Liver (tissue), 9 donors: ENCODE results near the gene IGF2BP1. TPM values are rescaled to one million over a fixed set of nuclear protein-coding genes. Genes with fewer than 3 reads are reported as not detected.
"Not testable (repeated sequence)": the region's sequence is repeated elsewhere in the genome, so short reads cannot be mapped to it uniquely, and the experiment has no call there.

Experiments used
- DNase-seq: peaks from one replicate; pipeline ENCODE4 v3.0.0-alpha.2; 2017; ENCODE audit warnings: low spot score
- H3K27ac ChIP-seq, 2 donors: one replicate each; pipeline ENCODE4 v1.7.0; 2013; ENCODE audit warnings: inconsistent platforms in 2 of 2, low read length in 2 of 2, control low read depth in 1 of 2, low read depth in 1 of 2, mild to moderate bottlenecking in 1 of 2
- H3K27me3 ChIP-seq, 4 donors: one replicate each; pipeline versions ENCODE4 v1.6.1 to v1.7.0; 2013; ENCODE audit warnings: low read length in 3 of 4, inconsistent platforms in 1 of 4, mild to moderate bottlenecking in 1 of 4, moderate library complexity in 1 of 4; ENCODE audit not compliant: control insufficient read depth in 4 of 4, insufficient read depth in 4 of 4
- H3K36me3 ChIP-seq, 4 donors: one replicate each; pipeline versions ENCODE4 v1.6.1 to v1.7.0; 2013; ENCODE audit warnings: low read length in 3 of 4, mild to moderate bottlenecking in 3 of 4, low read depth in 1 of 4, moderate library complexity in 1 of 4; ENCODE audit not compliant: control insufficient read depth in 4 of 4, insufficient read depth in 3 of 4
- H3K4me1 ChIP-seq, 4 donors: one replicate each; pipeline versions ENCODE4 v1.6.1 to v1.7.0; 2013; ENCODE audit warnings: low read length in 3 of 4, mild to moderate bottlenecking in 3 of 4, moderate library complexity in 1 of 4; ENCODE audit not compliant: control insufficient read depth in 4 of 4, insufficient read depth in 4 of 4
- H3K4me3 ChIP-seq, 3 donors: one replicate each; pipeline versions ENCODE4 v1.6.1 to v1.7.0; 2013; ENCODE audit warnings: low read length in 3 of 3, control low read depth in 1 of 3, low read depth in 1 of 3, mild to moderate bottlenecking in 1 of 3
- H3K9ac ChIP-seq, 2 donors: one replicate each; pipeline ENCODE4 v1.7.0; 2013; ENCODE audit warnings: low read length in 2 of 2, mild to moderate bottlenecking in 2 of 2, moderate library complexity in 2 of 2, control low read depth in 1 of 2, low read depth in 1 of 2
- H3K9me3 ChIP-seq, 4 donors: one replicate each; pipeline versions ENCODE4 v1.6.1 to v1.7.0; 2013; ENCODE audit warnings: low read length in 3 of 4; ENCODE audit not compliant: control insufficient read depth in 4 of 4
- EGR1 ChIP-seq, 2 donors: IDR thresholded peaks; 2 replicates each; pipeline ENCODE4 v1.6.1; 2016 to 2018; ENCODE audit warnings: antibody characterized with exemption in 2 of 2, low read depth in 2 of 2
- FOXA1 ChIP-seq: IDR thresholded peaks from 2 replicates; pipeline ENCODE4 v1.6.1; 2016; ENCODE audit warnings: antibody characterized with exemption
- FOXA2 ChIP-seq: IDR thresholded peaks from 2 replicates; pipeline ENCODE4 v1.6.1; 2016; ENCODE audit warnings: antibody characterized with exemption
- GABPA ChIP-seq, 2 donors: IDR thresholded peaks in 1 of 2; conservative IDR thresholded peaks in 1 of 2; 2 replicates each; pipeline ENCODE4 v1.6.1; 2016; ENCODE audit warnings: antibody characterized with exemption in 2 of 2, mild to moderate bottlenecking in 1 of 2, moderate library complexity in 1 of 2
- HNF4A ChIP-seq, 2 donors: conservative IDR thresholded peaks; 2 replicates each; pipeline ENCODE4 v1.6.1; 2016; ENCODE audit warnings: antibody characterized with exemption in 2 of 2, mild to moderate bottlenecking in 2 of 2
- HNF4G ChIP-seq: IDR thresholded peaks from 2 replicates; pipeline ENCODE4 v1.6.1; 2016; ENCODE audit warnings: antibody characterized with exemption
- JUND ChIP-seq, 2 donors: IDR thresholded peaks; 2 replicates each; pipeline ENCODE4 v1.6.1; 2016; ENCODE audit warnings: antibody characterized with exemption in 2 of 2
- RAD21 ChIP-seq, 2 donors: IDR thresholded peaks; 2 replicates each; pipeline ENCODE4 v1.6.1; 2016; ENCODE audit warnings: antibody characterized with exemption in 2 of 2, mild to moderate bottlenecking in 2 of 2
- RXRA ChIP-seq, 2 donors: IDR thresholded peaks; 2 replicates each; pipeline ENCODE4 v1.6.1; 2017 to 2018; ENCODE audit warnings: antibody characterized with exemption in 2 of 2, mild to moderate bottlenecking in 1 of 2
- SP1 ChIP-seq: IDR thresholded peaks from 2 replicates; pipeline ENCODE4 v1.6.1; 2018; ENCODE audit warnings: antibody characterized with exemption, mild to moderate bottlenecking
- WGBS: extraction: QIAGEN DNeasy Blood & Tissue Kit; methylation state at CpG from one replicate; pipeline ENCODE4 v1.1.7; 2013; 5-methylcytosine and 5-hydroxymethylcytosine counted together
- polyA plus RNA-seq, 2 donors: library from polyadenylated mRNA; stranded (reverse) in 1 of 2; unstranded in 1 of 2; fragments of 200-250 nt in 1 of 2; fragments of >200 nt in 1 of 2; fragmentation: Nextera tagmentation in 1 of 2; extraction: Ambion mirVana in 1 of 2; gene quantifications; one replicate each; pipeline versions ENCODE4 v1.2.1 to v1.2.3, GENCODE V29; 2013 to 2015
- total RNA-seq, 2 donors: library from RNA; depleted of rRNA; stranded (reverse); fragments of >200 nt; gene quantifications; one replicate each; pipeline ENCODE4 v1.2.3, GENCODE V29; 2014
- TF ChIP-seq, protein P1 (sequence below): IDR thresholded peaks from 2 replicates; pipeline ENCODE4 v1.6.1; 2016; ENCODE audit warnings: antibody characterized with exemption
- TF ChIP-seq, protein P2 (sequence below): IDR thresholded peaks from 2 replicates; pipeline ENCODE4 v1.6.1; 2016; ENCODE audit warnings: antibody characterized with exemption
- TF ChIP-seq, protein P3 (sequence below): fragments of 150-350 bp; IDR thresholded peaks from 2 replicates; pipeline ENCODE4 v1.5.1; 2017; ENCODE audit warnings: improper control_type of control experiment, low read depth, low read length; ENCODE audit not compliant: missing input control
- TF ChIP-seq, protein P4 (sequence below): IDR thresholded peaks from 2 replicates; pipeline ENCODE4 v1.6.1; 2016; ENCODE audit warnings: antibody characterized with exemption
- donor health status: healthy.
- donor health status: healthy.
- donor health status: healthy.
- donor health status: healthy.
- donor health status: healthy.

Gene IGF2BP1
- total and polyA plus RNA-seq, 4 donors = 22.6 TPM; not detected in 3

DNA sequence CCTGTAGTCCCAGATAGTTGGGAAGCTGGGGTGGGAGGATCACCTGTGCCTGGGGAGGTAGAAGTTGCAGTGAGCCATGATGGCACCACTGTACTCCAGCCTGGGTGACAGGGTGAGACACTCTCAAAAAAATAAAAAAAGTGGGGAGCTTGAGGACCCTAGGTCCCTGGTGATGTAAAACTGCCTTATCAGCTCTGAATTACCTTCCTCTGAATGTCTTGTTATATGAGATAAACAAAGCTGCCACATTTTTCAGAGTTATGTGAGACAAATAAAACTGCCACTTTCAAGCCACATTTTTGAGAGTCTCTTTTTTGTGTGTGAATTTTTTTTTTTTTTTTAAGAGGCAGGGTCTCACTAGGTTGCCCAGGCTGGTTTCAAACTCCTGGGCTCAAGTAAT is 103.4 kb downstream of the IGF2BP1 start:
- Histone ChIP-seq H3K36me3 (no peaks in the 10 kb centered on the region), H3K9ac (no peak overlapping the region), H3K9me3 (no peaks in the 10 kb centered on the region), H3K4me1 (no peaks in the 10 kb centered on the region), H3K4me3 (no peak overlapping the region), H3K27me3 (no peaks in the 10 kb centered on the region), H3K27ac (no peak overlapping the region)
- DNase-seq = no peak
- no peak for TF ChIP-seq GABPA (IDR thresholded peaks at IDR 0.05 in 1 of 2, conservative IDR thresholded peaks at IDR 0.05 in 1 of 2)
- no peak for TF ChIP-seq HNF4G
- TF ChIP-seq EGR1 (IDR thresholded peaks at IDR 0.05; ENCODE audit: low read depth in 2 of 2) = no peak
- TF ChIP-seq, protein P1, sequence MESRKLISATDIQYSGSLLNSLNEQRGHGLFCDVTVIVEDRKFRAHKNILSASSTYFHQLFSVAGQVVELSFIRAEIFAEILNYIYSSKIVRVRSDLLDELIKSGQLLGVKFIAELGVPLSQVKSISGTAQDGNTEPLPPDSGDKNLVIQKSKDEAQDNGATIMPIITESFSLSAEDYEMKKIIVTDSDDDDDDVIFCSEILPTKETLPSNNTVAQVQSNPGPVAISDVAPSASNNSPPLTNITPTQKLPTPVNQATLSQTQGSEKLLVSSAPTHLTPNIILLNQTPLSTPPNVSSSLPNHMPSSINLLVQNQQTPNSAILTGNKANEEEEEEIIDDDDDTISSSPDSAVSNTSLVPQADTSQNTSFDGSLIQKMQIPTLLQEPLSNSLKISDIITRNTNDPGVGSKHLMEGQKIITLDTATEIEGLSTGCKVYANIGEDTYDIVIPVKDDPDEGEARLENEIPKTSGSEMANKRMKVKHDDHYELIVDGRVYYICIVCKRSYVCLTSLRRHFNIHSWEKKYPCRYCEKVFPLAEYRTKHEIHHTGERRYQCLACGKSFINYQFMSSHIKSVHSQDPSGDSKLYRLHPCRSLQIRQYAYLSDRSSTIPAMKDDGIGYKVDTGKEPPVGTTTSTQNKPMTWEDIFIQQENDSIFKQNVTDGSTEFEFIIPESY = no peak
- TF ChIP-seq FOXA1 = no peak
- TF ChIP-seq, protein P2, sequence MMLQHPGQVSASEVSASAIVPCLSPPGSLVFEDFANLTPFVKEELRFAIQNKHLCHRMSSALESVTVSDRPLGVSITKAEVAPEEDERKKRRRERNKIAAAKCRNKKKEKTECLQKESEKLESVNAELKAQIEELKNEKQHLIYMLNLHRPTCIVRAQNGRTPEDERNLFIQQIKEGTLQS = no peak
- TF ChIP-seq RAD21 (IDR thresholded peaks at IDR 0.05) = no peak
- TF ChIP-seq RXRA (IDR thresholded peaks at IDR 0.05) = no peak
- no peak for TF ChIP-seq JUND (IDR thresholded peaks at IDR 0.05)
- TF ChIP-seq FOXA2 = no peak
- TF ChIP-seq SP1 = no peak
- TF ChIP-seq HNF4A (conservative IDR thresholded peaks at IDR 0.05) = no peak

DNA sequence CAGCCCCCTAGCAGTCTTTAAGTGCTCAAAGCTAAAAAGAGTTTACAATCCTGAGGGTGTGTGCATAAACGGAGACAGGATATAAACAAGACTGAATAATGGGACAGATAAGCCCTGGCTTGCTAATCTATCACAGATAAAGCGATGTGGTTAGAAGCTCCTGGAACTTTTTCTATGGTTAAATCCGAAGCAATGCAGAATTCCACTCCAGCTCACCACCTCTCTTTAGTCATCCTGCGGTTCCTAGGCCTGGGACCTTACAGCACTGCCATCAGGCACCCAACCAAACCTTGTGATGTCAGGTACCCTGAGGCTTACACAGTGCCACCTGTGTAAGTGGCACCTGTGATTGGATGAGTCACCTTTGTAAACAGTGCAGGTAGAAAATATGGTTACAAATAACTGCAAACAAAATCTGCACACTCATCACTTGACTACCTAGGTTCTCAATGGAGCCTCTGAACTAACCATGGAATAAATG is 103.9 kb downstream of the IGF2BP1 start:
- H3K36me3 ChIP-seq = no peaks in the 10 kb centered on the region
- H3K9ac ChIP-seq = no peak overlapping the region
- no peak for DNase-seq
- H3K9me3 ChIP-seq = no peaks in the 10 kb centered on the region
- H3K4me3 ChIP-seq = no peak overlapping the region
- no peaks in the 10 kb centered on the region for H3K27me3 ChIP-seq
- no peaks in the 10 kb centered on the region for H3K4me1 ChIP-seq
- 75% methylated on average over 4 of the region's 4 CpGs for WGBS
- TF ChIP-seq FOXA1 (no peak), FOXA2 (no peak)
- TF ChIP-seq, protein P3, sequence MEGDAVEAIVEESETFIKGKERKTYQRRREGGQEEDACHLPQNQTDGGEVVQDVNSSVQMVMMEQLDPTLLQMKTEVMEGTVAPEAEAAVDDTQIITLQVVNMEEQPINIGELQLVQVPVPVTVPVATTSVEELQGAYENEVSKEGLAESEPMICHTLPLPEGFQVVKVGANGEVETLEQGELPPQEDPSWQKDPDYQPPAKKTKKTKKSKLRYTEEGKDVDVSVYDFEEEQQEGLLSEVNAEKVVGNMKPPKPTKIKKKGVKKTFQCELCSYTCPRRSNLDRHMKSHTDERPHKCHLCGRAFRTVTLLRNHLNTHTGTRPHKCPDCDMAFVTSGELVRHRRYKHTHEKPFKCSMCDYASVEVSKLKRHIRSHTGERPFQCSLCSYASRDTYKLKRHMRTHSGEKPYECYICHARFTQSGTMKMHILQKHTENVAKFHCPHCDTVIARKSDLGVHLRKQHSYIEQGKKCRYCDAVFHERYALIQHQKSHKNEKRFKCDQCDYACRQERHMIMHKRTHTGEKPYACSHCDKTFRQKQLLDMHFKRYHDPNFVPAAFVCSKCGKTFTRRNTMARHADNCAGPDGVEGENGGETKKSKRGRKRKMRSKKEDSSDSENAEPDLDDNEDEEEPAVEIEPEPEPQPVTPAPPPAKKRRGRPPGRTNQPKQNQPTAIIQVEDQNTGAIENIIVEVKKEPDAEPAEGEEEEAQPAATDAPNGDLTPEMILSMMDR = no peak
- TF ChIP-seq, protein P4, sequence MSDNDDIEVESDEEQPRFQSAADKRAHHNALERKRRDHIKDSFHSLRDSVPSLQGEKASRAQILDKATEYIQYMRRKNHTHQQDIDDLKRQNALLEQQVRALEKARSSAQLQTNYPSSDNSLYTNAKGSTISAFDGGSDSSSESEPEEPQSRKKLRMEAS = no peak
- H3K27ac ChIP-seq = no peak overlapping the region

DNA sequence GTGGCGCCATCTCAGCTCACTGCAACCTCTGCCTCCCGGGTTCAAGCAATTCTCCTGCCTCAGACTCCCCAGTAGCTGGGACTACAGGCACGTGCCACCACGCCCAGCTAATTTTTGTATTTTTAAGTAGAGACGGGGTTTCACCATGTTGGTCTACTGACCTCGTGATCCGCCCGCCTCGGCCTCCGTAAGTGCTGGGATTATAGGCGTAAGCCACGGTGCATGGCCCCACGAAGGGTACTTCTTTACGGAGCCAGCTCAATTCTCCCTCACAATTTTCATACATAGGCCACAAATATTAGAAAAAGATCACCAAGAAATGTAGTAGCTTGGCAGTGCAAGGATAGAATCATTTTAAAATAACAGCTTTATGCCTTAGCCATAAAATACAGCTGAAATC is 106.2 kb downstream of the IGF2BP1 start:
- not testable (repeated sequence) for H3K36me3 ChIP-seq, DNase-seq, H3K9ac ChIP-seq, H3K4me3 ChIP-seq, H3K4me1 ChIP-seq, H3K27me3 ChIP-seq, H3K9me3 ChIP-seq, H3K27ac ChIP-seq
- WGBS = 96% methylated on average over 14 of the region's 14 CpGs
